Measurements from ENCODE around the gene DNMT3B.

DNA sequence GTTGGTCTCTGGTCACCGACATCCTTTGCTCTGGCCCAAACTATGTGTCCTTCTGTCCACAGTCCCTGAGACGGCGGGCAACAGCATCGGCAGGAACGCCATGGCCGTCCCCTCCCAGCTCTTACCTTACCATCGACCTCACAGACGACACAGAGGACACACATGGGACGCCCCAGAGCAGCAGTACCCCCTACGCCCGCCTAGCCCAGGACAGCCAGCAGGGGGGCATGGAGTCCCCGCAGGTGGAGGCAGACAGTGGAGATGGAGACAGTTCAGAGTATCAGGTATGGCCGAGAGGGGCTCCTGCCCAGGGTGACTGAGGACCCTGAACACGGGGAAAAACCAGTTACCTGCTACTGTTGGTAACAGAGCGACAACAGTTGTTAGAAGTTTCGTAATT is 25.0 kb downstream of the DNMT3B start:
- TF ChIP-seq POLR2AphosphoS5 (IDR thresholded peaks at IDR 0.05) (no peak), POLR2A (IDR thresholded peaks at IDR 0.05) (no peak), EP300 (IDR thresholded peaks at IDR 0.05) (no peak)
- TF ChIP-seq, protein P1, sequence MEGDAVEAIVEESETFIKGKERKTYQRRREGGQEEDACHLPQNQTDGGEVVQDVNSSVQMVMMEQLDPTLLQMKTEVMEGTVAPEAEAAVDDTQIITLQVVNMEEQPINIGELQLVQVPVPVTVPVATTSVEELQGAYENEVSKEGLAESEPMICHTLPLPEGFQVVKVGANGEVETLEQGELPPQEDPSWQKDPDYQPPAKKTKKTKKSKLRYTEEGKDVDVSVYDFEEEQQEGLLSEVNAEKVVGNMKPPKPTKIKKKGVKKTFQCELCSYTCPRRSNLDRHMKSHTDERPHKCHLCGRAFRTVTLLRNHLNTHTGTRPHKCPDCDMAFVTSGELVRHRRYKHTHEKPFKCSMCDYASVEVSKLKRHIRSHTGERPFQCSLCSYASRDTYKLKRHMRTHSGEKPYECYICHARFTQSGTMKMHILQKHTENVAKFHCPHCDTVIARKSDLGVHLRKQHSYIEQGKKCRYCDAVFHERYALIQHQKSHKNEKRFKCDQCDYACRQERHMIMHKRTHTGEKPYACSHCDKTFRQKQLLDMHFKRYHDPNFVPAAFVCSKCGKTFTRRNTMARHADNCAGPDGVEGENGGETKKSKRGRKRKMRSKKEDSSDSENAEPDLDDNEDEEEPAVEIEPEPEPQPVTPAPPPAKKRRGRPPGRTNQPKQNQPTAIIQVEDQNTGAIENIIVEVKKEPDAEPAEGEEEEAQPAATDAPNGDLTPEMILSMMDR (IDR thresholded peaks at IDR 0.05): no peak

All from gastroesophageal sphincter (tissue), 3 donors.